ENCODE measurements around the gene ROCK1. TPM values are rescaled to one million over a fixed set of nuclear protein-coding genes. Genes with fewer than 3 reads are reported as not detected.
A peak's percentile ranks its signal among the peaks of the same experiment; 100 is the strongest.
"Not testable (repeated sequence)": the region's sequence is repeated elsewhere in the genome, so short reads cannot be mapped to it uniquely, and the experiment has no call there.

The ROCK1 gene
- total RNA-seq, 1 donor from 2014 or later = 53.9 TPM

- H3K4me3 Mint-ChIP-seq (ENCODE audit: low read depth); H3K27ac Mint-ChIP-seq; H3K4me1 Mint-ChIP-seq (ENCODE audit: low read depth); intact Hi-C loops (cut with micrococcal nuclease); DNase-seq (ENCODE audit: low spot score); H3K27me3 Mint-ChIP-seq (ENCODE audit: low read depth): not testable (repeated sequence)
- Mint-ChIP-seq H3K36me3 (ENCODE audit: low read depth) (peaks cover 80% of the 10 kb centered on the region), H3K9me3 (peaks cover 10% of the 10 kb centered on the region)
Observed at GRCh38 chr18:21018257-21018656, 93.4 kb downstream of the ROCK1 start.

- Mint-ChIP-seq H3K27ac (no peak overlapping the region), H3K9me3 (peaks cover 23% of the 10 kb centered on the region), H3K27me3 (ENCODE audit: low read depth) (no peaks in the 10 kb centered on the region)
Observed at GRCh38 chr18:21012308-21012707, 99.3 kb downstream of the ROCK1 start.

GRCh38 chr18:21004726-21005125, 106.9 kb downstream of the ROCK1 start:
- H3K4me1 Mint-ChIP-seq (ENCODE audit: low read depth) = peaks cover 2% of the 10 kb centered on the region
- DNase-seq (ENCODE audit: low spot score) = no peak
- no peak overlapping the region for H3K27ac Mint-ChIP-seq
- H3K4me3 Mint-ChIP-seq (ENCODE audit: low read depth) = no peak overlapping the region
- H3K36me3 Mint-ChIP-seq (ENCODE audit: low read depth) = peaks cover 62% of the 10 kb centered on the region
- H3K9me3 Mint-ChIP-seq = no peaks in the 10 kb centered on the region
- no peaks in the 10 kb centered on the region for H3K27me3 Mint-ChIP-seq (ENCODE audit: low read depth)
- intact Hi-C loops (cut with micrococcal nuclease) = no loop called here

More at GRCh38 chr18:21012308-21012707, 99.3 kb downstream of the ROCK1 start:
- Mint-ChIP-seq H3K4me1 (ENCODE audit: low read depth) (peaks cover 3% of the 10 kb centered on the region), H3K4me3 (ENCODE audit: low read depth) (no peak overlapping the region), H3K36me3 (ENCODE audit: low read depth) (peaks cover 85% of the 10 kb centered on the region)
- intact Hi-C loops (cut with micrococcal nuclease) = no loop called here
- no peak for DNase-seq (ENCODE audit: low spot score)

GRCh38 chr18:21000667-21001066, 110.9 kb downstream of the ROCK1 start:
- Mint-ChIP-seq H3K36me3 (ENCODE audit: low read depth) (peaks cover 64% of the 10 kb centered on the region), H3K27me3 (ENCODE audit: low read depth) (no peaks in the 10 kb centered on the region), H3K4me1 (ENCODE audit: low read depth) (peaks cover 13% of the 10 kb centered on the region), H3K9me3 (no peaks in the 10 kb centered on the region), H3K4me3 (ENCODE audit: low read depth) (no peak overlapping the region), H3K27ac (peak overlapping the region; percentile 7)
- intact Hi-C loops (cut with micrococcal nuclease) = no loop called here
- no peak for DNase-seq (ENCODE audit: low spot score)

- no peak for DNase-seq (ENCODE audit: low spot score)
- Mint-ChIP-seq H3K36me3 (ENCODE audit: low read depth) (peaks cover 53% of the 10 kb centered on the region), H3K27me3 (ENCODE audit: low read depth) (no peaks in the 10 kb centered on the region), H3K9me3 (no peaks in the 10 kb centered on the region), H3K4me1 (ENCODE audit: low read depth) (peaks cover 16% of the 10 kb centered on the region), H3K4me3 (ENCODE audit: low read depth) (no peak overlapping the region), H3K27ac (no peak overlapping the region)
- intact Hi-C loops (cut with micrococcal nuclease) = no loop called here
Observed at GRCh38 chr18:20997371-20997770, 114.2 kb downstream of the ROCK1 start.

GRCh38 chr18:20996418-20996817, 115.2 kb downstream of the ROCK1 start:
- Mint-ChIP-seq H3K36me3 (ENCODE audit: low read depth) (peaks cover 53% of the 10 kb centered on the region), H3K27me3 (ENCODE audit: low read depth) (no peaks in the 10 kb centered on the region), H3K4me1 (ENCODE audit: low read depth) (peaks cover 16% of the 10 kb centered on the region), H3K4me3 (ENCODE audit: low read depth) (no peak overlapping the region), H3K27ac (no peak overlapping the region), H3K9me3 (no peaks in the 10 kb centered on the region)
- no peak for DNase-seq (ENCODE audit: low spot score)
- intact Hi-C loops (cut with micrococcal nuclease) = no loop called here

- DNase-seq (ENCODE audit: low spot score) = no peak
- H3K36me3 Mint-ChIP-seq (ENCODE audit: low read depth) = peaks cover 61% of the 10 kb centered on the region
- no peaks in the 10 kb centered on the region for H3K9me3 Mint-ChIP-seq
- H3K27ac Mint-ChIP-seq = no peak overlapping the region
- no peaks in the 10 kb centered on the region for H3K4me1 Mint-ChIP-seq (ENCODE audit: low read depth)
- H3K4me3 Mint-ChIP-seq (ENCODE audit: low read depth) = no peak overlapping the region
- no peaks in the 10 kb centered on the region for H3K27me3 Mint-ChIP-seq (ENCODE audit: low read depth)
- intact Hi-C loops (cut with micrococcal nuclease) = no loop called here
Observed at GRCh38 chr18:20988726-20989125, 122.9 kb downstream of the ROCK1 start.

GRCh38 chr18:20975077-20975476, 136.5 kb downstream of the ROCK1 start:
- H3K27me3 Mint-ChIP-seq (ENCODE audit: low read depth) = no peaks in the 10 kb centered on the region
- H3K9me3 Mint-ChIP-seq = no peaks in the 10 kb centered on the region
- peaks cover 61% of the 10 kb centered on the region for H3K36me3 Mint-ChIP-seq (ENCODE audit: low read depth)
- no peak for DNase-seq (ENCODE audit: low spot score)
- H3K4me3 Mint-ChIP-seq (ENCODE audit: low read depth) = no peak overlapping the region
- intact Hi-C loops (cut with micrococcal nuclease) = no loop called here
- peaks cover 4% of the 10 kb centered on the region for H3K4me1 Mint-ChIP-seq (ENCODE audit: low read depth)
- H3K27ac Mint-ChIP-seq = no peak overlapping the region

GRCh38 chr18:20971886-20972267, 139.7 kb downstream of the ROCK1 start:
- no peak overlapping the region for H3K27ac Mint-ChIP-seq
- H3K4me3 Mint-ChIP-seq (ENCODE audit: low read depth) = no peak overlapping the region
- DNase-seq (ENCODE audit: low spot score) = no peak
- H3K36me3 Mint-ChIP-seq (ENCODE audit: low read depth) = peaks cover 60% of the 10 kb centered on the region
- intact Hi-C loops (cut with micrococcal nuclease) = loop anchor here (5.0 kb wide), 1 partner anchor 140 kb away; the partner anchor contains the start of gene ROCK1
- H3K27me3 Mint-ChIP-seq (ENCODE audit: low read depth) = no peaks in the 10 kb centered on the region
- H3K9me3 Mint-ChIP-seq = no peaks in the 10 kb centered on the region
- peaks cover 1% of the 10 kb centered on the region for H3K4me1 Mint-ChIP-seq (ENCODE audit: low read depth)

GRCh38 chr18:20966795-20967194, 144.8 kb downstream of the ROCK1 start:
- peaks cover 52% of the 10 kb centered on the region for H3K36me3 Mint-ChIP-seq (ENCODE audit: low read depth)
- intact Hi-C loops (cut with micrococcal nuclease) = no loop called here

GRCh38 chr18:20963027-20963426, 148.6 kb downstream of the ROCK1 start:
- peaks cover 44% of the 10 kb centered on the region for H3K36me3 Mint-ChIP-seq (ENCODE audit: low read depth)
- H3K9me3 Mint-ChIP-seq = no peaks in the 10 kb centered on the region
- H3K4me3 Mint-ChIP-seq (ENCODE audit: low read depth) = no peak overlapping the region
- no peaks in the 10 kb centered on the region for H3K4me1 Mint-ChIP-seq (ENCODE audit: low read depth)
- no peak overlapping the region for H3K27ac Mint-ChIP-seq
- H3K27me3 Mint-ChIP-seq (ENCODE audit: low read depth) = no peaks in the 10 kb centered on the region
- intact Hi-C loops (cut with micrococcal nuclease) = no loop called here
- DNase-seq (ENCODE audit: low spot score) = no peak

More at GRCh38 chr18:20966795-20967194, 144.8 kb downstream of the ROCK1 start:
- DNase-seq (ENCODE audit: low spot score) = no peak
- H3K4me1 Mint-ChIP-seq (ENCODE audit: low read depth) = no peaks in the 10 kb centered on the region
- H3K27ac Mint-ChIP-seq = no peak overlapping the region
- no peaks in the 10 kb centered on the region for H3K9me3 Mint-ChIP-seq
- H3K27me3 Mint-ChIP-seq (ENCODE audit: low read depth) = no peaks in the 10 kb centered on the region
- no peak overlapping the region for H3K4me3 Mint-ChIP-seq (ENCODE audit: low read depth)

GRCh38 chr18:20960735-20961134, 150.9 kb downstream of the ROCK1 start:
- Mint-ChIP-seq H3K36me3 (ENCODE audit: low read depth) (peaks cover 34% of the 10 kb centered on the region), H3K4me3 (ENCODE audit: low read depth) (no peak overlapping the region), H3K9me3 (no peaks in the 10 kb centered on the region), H3K27me3 (ENCODE audit: low read depth) (no peaks in the 10 kb centered on the region), H3K4me1 (ENCODE audit: low read depth) (no peaks in the 10 kb centered on the region), H3K27ac (no peak overlapping the region)
- intact Hi-C loops (cut with micrococcal nuclease) = no loop called here
- DNase-seq (ENCODE audit: low spot score) = no peak

GRCh38 chr18:20950827-20951226, 160.8 kb downstream of the ROCK1 start:
- H3K9me3 Mint-ChIP-seq; DNase-seq (ENCODE audit: low spot score); H3K27me3 Mint-ChIP-seq (ENCODE audit: low read depth); intact Hi-C loops (cut with micrococcal nuclease); H3K27ac Mint-ChIP-seq; H3K4me1 Mint-ChIP-seq (ENCODE audit: low read depth); H3K4me3 Mint-ChIP-seq (ENCODE audit: low read depth): not testable (repeated sequence)
- peaks cover 31% of the 10 kb centered on the region for H3K36me3 Mint-ChIP-seq (ENCODE audit: low read depth)
